Endothelial cell of umbilical vein (primary cell): Measurements from ENCODE around the gene TARDBP.

Experiments used
- EZH2 ChIP-seq: IDR thresholded peaks from 2 replicates; pipeline ENCODE4 v1.6.1; 2012; ENCODE audit warnings: borderline replicate concordance, low read depth, mild to moderate bottlenecking, moderate library complexity, low read length, inconsistent platforms; ENCODE audit not compliant: severe bottlenecking
- FOS ChIP-seq: IDR thresholded peaks from 2 replicates; pipeline ENCODE4 v1.6.1; 2011; ENCODE audit warnings: mild to moderate bottlenecking, low read length, moderate library complexity, borderline replicate concordance; ENCODE audit not compliant: insufficient read depth
- GATA2 ChIP-seq: IDR thresholded peaks from 2 replicates; pipeline ENCODE4 v1.7.0; 2011; ENCODE audit warnings: low read depth, mild to moderate bottlenecking, moderate library complexity, mixed read lengths, low read length; ENCODE audit not compliant: insufficient read length, insufficient read depth
- JUN ChIP-seq: IDR thresholded peaks from 2 replicates; pipeline ENCODE4 v1.6.1; 2011; ENCODE audit warnings: borderline replicate concordance, low read depth; ENCODE audit not compliant: insufficient read length, insufficient read depth
- MYC ChIP-seq: IDR thresholded peaks from one replicate; pipeline ENCODE4 v1.6.1; 2011; ENCODE audit warnings: mild to moderate bottlenecking, low read depth, low read length
- POLR2A ChIP-seq: IDR thresholded peaks from 2 replicates; pipeline ENCODE4 v1.6.1; 2012; ENCODE audit warnings: low read depth, mild to moderate bottlenecking, control low read depth, low read length
- POLR2AphosphoS5 ChIP-seq: IDR thresholded peaks from 2 replicates; pipeline ENCODE4 v1.6.1; 2012; ENCODE audit warnings: low read depth, mild to moderate bottlenecking, control low read depth, low read length, moderate library complexity; ENCODE audit not compliant: insufficient read depth
- TF ChIP-seq, protein P1 (sequence below), 2 donors: IDR thresholded peaks; 1 replicate in 1 of 2; 2 replicates in 1 of 2; pipeline ENCODE4 v1.5.1; 2011; ENCODE audit warnings: low read length in 2 of 2, mild to moderate bottlenecking in 2 of 2, moderate library complexity in 2 of 2, control low read depth in 1 of 2, inconsistent platforms in 1 of 2, low read depth in 1 of 2; ENCODE audit not compliant: insufficient read depth in 1 of 2; ENCODE audit errors: extremely low read depth in 1 of 2
- TF ChIP-seq, protein P2 (sequence below): IDR thresholded peaks from 2 replicates; pipeline ENCODE4 v1.6.1; 2011; ENCODE audit not compliant: insufficient read depth, insufficient read length

DNA sequence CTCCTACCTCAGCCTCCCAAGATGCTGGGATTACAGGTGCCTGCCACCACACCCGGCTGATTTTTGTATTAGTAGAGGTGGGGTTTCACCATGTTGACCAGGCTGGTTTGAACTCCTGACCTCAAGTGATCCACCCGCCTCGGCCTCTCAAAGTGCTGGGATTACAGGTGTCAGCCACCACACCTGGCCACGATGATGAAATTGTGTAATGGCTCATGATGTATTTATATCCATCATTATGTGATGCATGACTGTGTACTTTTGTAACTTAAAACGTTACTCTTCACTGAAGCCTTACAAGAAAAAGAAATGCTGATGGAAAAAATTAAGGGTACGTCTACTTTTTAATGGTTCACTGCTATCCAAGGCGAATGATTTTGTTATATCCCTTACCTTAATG, 7.5 kb downstream of the TARDBP start:
- TF ChIP-seq, protein P1, sequence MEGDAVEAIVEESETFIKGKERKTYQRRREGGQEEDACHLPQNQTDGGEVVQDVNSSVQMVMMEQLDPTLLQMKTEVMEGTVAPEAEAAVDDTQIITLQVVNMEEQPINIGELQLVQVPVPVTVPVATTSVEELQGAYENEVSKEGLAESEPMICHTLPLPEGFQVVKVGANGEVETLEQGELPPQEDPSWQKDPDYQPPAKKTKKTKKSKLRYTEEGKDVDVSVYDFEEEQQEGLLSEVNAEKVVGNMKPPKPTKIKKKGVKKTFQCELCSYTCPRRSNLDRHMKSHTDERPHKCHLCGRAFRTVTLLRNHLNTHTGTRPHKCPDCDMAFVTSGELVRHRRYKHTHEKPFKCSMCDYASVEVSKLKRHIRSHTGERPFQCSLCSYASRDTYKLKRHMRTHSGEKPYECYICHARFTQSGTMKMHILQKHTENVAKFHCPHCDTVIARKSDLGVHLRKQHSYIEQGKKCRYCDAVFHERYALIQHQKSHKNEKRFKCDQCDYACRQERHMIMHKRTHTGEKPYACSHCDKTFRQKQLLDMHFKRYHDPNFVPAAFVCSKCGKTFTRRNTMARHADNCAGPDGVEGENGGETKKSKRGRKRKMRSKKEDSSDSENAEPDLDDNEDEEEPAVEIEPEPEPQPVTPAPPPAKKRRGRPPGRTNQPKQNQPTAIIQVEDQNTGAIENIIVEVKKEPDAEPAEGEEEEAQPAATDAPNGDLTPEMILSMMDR (IDR thresholded peaks at IDR 0.05; ENCODE audit: extremely low read depth in 1 of 2, insufficient read depth in 1 of 2, low read depth in 1 of 2, low read length in 2 of 2) = no peak
- TF ChIP-seq POLR2A = no peak
- no peak for TF ChIP-seq MYC
- TF ChIP-seq FOS = no peak
- no peak for TF ChIP-seq POLR2AphosphoS5
- TF ChIP-seq EZH2 = no peak
- TF ChIP-seq, protein P2, sequence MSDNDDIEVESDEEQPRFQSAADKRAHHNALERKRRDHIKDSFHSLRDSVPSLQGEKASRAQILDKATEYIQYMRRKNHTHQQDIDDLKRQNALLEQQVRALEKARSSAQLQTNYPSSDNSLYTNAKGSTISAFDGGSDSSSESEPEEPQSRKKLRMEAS = no peak
- TF ChIP-seq JUN = no peak
- no peak for TF ChIP-seq GATA2
